GM10266 (cell line): ENCODE results near the gene NMB.

Experiments used
- DNase-seq: peaks from one replicate; pipeline ENCODE4 v3.0.0; 2012; ENCODE audit errors: extremely low spot score
- TF ChIP-seq, protein P1 (sequence below): IDR thresholded peaks from 2 replicates; pipeline ENCODE4 v1.5.1; 2012; ENCODE audit warnings: mild to moderate bottlenecking, low read depth; ENCODE audit not compliant: control insufficient read depth, insufficient read depth; ENCODE audit errors: missing control alignments

The NMB gene

DNA sequence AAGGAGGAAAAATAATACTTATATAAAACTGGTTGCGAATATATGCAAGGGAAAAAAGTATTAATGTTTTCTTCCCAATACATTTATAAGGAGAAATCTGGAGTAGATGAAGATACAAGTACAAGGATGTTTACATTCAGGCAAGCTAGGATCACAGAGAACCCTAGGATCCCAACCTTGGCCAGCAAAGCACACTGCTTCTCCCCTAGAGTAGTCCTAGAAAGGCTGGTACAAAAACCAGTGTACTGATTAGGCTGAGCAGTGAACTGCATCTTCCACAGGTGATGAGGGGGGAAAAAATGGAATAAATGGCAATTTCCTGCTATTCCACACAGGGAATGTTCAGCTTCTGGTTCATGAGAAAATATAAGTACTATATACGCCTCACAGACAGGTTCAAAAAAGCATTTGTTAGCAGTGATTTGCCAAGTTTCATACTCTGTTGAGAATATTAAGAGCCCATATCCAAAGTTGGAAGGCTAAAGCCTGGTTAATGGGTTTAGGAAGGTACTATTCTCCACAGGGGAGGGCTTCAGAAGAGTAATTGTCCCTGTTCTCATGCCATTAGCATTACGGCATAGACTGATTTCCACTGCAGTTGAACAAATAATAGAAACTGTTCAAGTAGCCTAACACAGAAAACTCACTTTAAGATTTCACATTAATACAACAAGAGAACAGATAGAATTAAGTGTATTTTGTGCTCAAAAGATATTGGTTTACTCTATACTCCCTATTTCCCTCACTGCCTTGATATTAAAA lies 10.4 kb upstream of the NMB start:
- TF ChIP-seq, protein P1, sequence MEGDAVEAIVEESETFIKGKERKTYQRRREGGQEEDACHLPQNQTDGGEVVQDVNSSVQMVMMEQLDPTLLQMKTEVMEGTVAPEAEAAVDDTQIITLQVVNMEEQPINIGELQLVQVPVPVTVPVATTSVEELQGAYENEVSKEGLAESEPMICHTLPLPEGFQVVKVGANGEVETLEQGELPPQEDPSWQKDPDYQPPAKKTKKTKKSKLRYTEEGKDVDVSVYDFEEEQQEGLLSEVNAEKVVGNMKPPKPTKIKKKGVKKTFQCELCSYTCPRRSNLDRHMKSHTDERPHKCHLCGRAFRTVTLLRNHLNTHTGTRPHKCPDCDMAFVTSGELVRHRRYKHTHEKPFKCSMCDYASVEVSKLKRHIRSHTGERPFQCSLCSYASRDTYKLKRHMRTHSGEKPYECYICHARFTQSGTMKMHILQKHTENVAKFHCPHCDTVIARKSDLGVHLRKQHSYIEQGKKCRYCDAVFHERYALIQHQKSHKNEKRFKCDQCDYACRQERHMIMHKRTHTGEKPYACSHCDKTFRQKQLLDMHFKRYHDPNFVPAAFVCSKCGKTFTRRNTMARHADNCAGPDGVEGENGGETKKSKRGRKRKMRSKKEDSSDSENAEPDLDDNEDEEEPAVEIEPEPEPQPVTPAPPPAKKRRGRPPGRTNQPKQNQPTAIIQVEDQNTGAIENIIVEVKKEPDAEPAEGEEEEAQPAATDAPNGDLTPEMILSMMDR = no peak
- DNase-seq = no peak

DNA sequence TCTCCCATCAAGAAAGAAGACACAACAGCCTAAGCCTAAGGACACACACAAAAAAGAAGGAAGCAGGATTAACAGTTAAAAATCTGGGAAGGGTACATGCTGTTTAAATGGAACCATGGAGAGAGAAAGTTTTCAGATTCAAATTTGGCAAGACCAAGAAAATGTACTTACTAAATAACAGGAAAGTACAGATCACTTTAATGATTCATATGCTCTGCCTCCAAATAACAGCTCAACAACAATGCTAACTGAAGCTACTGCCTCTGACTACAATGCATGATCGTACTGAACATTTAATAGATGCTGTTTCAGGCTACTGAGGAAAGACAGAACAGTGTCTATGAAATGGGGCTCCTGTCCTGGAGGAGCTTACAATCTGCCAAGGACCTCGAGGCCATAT lies 8.4 kb upstream of the NMB start:
- DNase-seq = no peak
- TF ChIP-seq, protein P1 = no peak

DNA sequence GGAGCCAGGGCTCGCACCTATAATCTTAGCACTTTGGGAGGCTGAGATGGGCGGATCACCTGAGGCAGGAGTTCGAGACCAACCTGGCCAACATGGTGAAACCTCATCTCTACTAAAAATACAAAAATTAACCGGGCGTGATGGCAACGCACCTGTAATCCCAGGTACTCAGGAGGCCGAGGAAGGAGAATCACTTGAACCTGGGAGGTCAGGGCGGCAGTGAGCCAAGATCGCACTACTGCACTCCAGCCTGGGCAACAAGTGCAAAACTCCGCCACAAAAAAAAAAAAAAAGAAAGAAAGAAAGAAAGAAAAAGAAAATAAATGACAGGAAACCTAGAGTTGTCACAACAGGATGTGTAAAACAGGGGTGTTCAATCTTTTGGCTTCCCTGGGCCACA lies 3.0 kb upstream of the NMB start:
- DNase-seq = no peak
- TF ChIP-seq, protein P1 = no peak

DNA sequence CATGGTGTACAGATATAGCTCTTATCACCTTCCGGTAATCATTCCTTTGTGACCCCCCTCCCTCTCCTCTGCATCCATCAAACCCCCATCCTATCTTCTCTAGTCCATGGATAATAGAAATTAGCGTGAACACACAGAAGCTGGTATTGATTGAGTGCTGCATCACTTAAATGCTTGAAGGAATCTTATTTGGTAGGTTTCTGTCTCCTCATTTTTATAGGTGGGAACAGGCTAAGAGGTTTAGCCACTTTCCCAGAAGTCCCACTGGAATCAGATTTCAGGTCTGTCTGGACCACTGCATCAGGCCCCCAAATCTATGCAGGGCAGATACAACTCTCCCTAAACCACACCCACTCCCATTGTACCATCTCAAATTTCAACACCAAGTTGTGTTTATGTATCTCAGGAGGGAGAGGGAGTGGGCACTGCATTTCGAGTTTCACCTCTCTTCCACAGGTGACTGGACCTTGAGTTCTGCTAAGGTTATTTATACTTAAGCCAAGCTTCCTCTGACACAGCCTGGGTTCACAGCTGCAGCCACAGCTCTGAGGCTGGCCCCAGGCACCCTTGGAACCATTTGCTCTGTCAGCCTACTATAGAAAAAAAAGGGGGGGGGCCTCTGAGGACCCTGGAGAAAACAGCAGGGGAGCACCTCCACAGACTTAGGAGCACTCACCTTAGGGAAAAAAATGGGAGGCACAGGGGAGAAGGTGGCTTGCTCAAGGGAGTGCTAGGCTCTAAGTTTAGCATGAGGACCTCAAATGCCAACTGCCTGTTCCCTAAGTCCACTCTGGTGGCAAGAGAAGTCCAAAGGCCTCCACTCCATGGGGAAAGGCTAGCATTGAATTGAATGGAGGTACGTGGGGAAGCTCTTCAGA lies 2.1 kb upstream of the NMB start:
- TF ChIP-seq, protein P1 = no peak
- no peak for DNase-seq

DNA sequence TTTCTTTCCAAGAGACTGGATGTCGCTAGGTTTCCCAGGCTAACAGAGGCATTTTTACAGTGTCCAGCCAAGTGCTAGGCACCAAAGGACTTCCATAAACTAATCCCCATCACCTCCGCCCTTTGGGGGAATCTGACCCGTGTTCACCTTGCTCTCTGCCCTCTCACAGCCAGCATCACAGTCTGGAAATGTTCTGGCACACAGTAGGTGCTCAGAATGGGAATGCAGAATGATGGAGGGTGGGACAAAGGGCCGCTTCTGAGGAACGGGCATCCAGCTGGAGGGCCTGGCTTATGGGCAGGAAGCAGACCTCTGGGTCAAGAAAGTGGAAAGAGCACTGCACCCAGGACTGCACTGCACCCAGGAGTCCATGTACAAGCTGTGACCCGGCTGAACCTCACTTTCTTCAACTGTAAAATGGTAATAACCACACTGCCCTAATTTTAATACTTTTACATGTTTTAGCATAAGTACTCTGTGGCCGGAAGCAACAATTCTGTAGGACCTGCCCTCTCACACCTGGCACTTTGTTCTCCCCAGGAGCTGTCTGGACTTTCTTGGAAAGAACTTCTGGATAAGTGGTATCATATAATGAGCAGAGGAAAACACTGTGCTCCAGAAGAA lies 901 bp upstream of the NMB start:
- peak; percentile 31 for DNase-seq
- TF ChIP-seq, protein P1 = no peak

DNA sequence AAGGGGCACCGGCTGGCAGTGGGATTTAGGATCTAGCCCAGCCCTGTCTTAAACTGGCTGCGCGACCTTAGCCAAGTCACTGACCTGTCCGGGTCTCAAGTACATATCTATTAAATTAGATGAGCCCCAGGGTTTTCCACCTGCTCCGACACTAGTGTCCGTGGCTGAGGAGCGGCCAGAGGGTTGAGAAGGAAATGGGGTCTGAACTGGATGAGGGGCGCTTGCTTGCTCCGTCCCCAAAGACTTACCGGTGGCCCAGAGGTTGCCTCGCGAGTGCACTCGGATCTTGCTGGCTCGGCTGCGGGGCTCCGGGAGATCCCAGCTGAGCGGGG lies 285 bp downstream of the NMB start:
- DNase-seq = no peak
- TF ChIP-seq, protein P1 = no peak
